Smooth muscle cell (in vitro differentiated cells): ENCODE data around the gene EIF2B2. TPM values are rescaled to one million over a fixed set of nuclear protein-coding genes. Genes with fewer than 3 reads are reported as not detected.

ENCODE experiments used
- DNase-seq: peaks from one replicate; lab custom pipeline; 2025; ENCODE audit not compliant: unreplicated experiment; lab: John Stamatoyannopoulos, UW
- H2AFZ ChIP-seq: fragments of 200-600 bp; sonication (generic); 2 replicates; pipeline ENCODE4 v1.6.0; 2016; ENCODE audit warnings: antibody characterized with exemption, low read depth, mild to moderate bottlenecking
- H3F3A ChIP-seq: fragments of 200-600 bp; sonication (generic); 2 replicates; pipeline ENCODE4 v1.6.0; 2017; ENCODE audit warnings: antibody characterized with exemption, low read depth
- H3K27ac ChIP-seq: fragments of 200-600 bp; sonication (generic); 2 replicates; pipeline ENCODE4 v1.5.1; 2016; ENCODE audit warnings: low read depth, mild to moderate bottlenecking
- H3K27me3 ChIP-seq: fragments of 200-600 bp; sonication (generic); 2 replicates; pipeline ENCODE4 v1.6.1; 2016; ENCODE audit warnings: low read depth, mild to moderate bottlenecking
- H3K36me3 ChIP-seq: fragments of 200-600 bp; sonication (generic); 2 replicates; pipeline ENCODE4 v1.5.1; 2016; ENCODE audit warnings: low read depth
- H3K4me1 ChIP-seq: fragments of 200-600 bp; sonication (generic); 2 replicates; pipeline ENCODE4 v1.5.1; 2016; ENCODE audit warnings: low read depth
- H3K4me2 ChIP-seq: fragments of 200-600 bp; sonication (generic); 2 replicates; pipeline ENCODE4 v1.6.0; 2016; ENCODE audit warnings: mild to moderate bottlenecking
- H3K4me3 ChIP-seq: fragments of 200-600 bp; sonication (generic); 2 replicates; pipeline ENCODE4 v1.5.1; 2016; ENCODE audit warnings: mild to moderate bottlenecking
- H3K79me2 ChIP-seq: fragments of 200-600 bp; sonication (generic); 2 replicates; pipeline ENCODE4 v1.6.0; 2016; ENCODE audit warnings: low read depth, mild to moderate bottlenecking
- H3K9ac ChIP-seq: fragments of 200-600 bp; sonication (generic); 2 replicates; pipeline ENCODE4 v1.6.0; 2016; ENCODE audit warnings: low read depth
- H3K9me3 ChIP-seq: fragments of 200-600 bp; sonication (generic); replicated peaks from 2 replicates; pipeline ENCODE4 v1.5.1; 2016; ENCODE audit warnings: low read depth
- H4K20me1 ChIP-seq: fragments of 200-600 bp; sonication (generic); 2 replicates; pipeline ENCODE4 v1.6.0; 2016; ENCODE audit warnings: low read depth
- WGBS: methylation state at CpG from one replicate; pipeline ENCODE4 v1.1.7; 2016; ENCODE audit warnings: low lambda C conversion rate; 5-methylcytosine and 5-hydroxymethylcytosine counted together
- polyA plus RNA-seq: library from polyadenylated mRNA; unstranded; fragments of >200 nt; fragmentation: Nextera tagmentation; extraction: Ambion mirVana; gene quantifications from 2 replicates; pipeline ENCODE4 v1.2.1, GENCODE V29; 2016
- total RNA-seq: library from RNA; depleted of rRNA; stranded (reverse); fragments of >200 nt; gene quantifications from 2 replicates; pipeline ENCODE4 v1.2.3, GENCODE V29; 2014
- TF ChIP-seq, protein P1 (sequence below): fragments of 200-600 bp; sonication (generic); IDR thresholded peaks from 2 replicates; pipeline ENCODE4 v1.5.1; 2017; ENCODE audit warnings: borderline replicate concordance, mild to moderate bottlenecking, antibody characterized with exemption; ENCODE audit not compliant: insufficient read depth, poor library complexity, severe bottlenecking

Gene EIF2B2
- total and polyA plus RNA-seq, 2 experiments from 2014 or later: 38.0 to 71.2 TPM

DNA sequence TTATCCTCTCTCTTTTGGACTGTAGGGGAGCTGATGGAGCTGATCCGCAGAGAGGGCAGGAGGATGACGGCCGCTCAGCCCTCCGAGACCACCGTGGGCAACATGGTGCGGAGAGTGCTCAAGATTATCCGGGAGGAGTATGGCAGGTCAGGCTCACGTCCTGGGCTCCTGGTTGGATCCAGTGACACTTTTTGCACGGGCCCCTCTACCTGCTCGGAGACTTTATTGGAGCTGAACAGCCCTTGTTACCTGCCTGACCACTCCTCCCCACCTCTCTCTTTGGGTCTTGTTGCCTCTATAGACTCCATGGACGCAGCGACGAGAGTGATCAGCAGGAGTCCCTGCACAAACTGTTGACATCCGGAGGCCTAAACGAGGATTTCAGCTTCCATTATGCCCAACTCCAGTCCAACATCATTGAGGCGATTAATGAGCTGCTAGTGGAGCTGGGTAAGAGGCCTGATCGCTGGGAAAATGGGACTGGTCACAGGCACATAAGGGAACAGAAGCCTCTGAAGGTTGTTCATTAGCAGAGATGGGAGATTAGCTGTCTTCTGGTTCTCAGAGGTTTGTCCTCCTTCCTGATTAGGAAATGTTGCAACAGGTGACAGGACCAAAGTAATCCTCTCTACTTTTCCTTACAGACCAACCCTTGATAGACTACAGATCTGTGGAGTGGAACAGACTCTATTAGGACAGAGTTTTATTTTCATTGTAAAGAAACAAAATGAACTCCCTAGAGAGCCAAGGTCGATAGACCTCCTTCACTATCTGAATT, 718 bp downstream of the EIF2B2 start:
- Histone ChIP-seq H3K36me3 (no peaks in the 10 kb centered on the region), H3K4me3 (peak overlapping the region; percentile 60), H2AFZ (peak overlapping the region; percentile 71), H3K27me3 (no peaks in the 10 kb centered on the region), H4K20me1 (no peaks in the 10 kb centered on the region), H3F3A (no peaks in the 10 kb centered on the region), H3K79me2 (peaks cover 15% of the 10 kb centered on the region), H3K9ac (peak overlapping the region; percentile 57), H3K4me1 (peaks cover 15% of the 10 kb centered on the region), H3K27ac (peak overlapping the region; percentile 94), H3K9me3 (no peaks in the 10 kb centered on the region), H3K4me2 (peak overlapping the region; percentile 91)
- no peak for DNase-seq
- WGBS: 15% methylated on average over 18 of the region's 18 CpGs
- TF ChIP-seq, protein P1, sequence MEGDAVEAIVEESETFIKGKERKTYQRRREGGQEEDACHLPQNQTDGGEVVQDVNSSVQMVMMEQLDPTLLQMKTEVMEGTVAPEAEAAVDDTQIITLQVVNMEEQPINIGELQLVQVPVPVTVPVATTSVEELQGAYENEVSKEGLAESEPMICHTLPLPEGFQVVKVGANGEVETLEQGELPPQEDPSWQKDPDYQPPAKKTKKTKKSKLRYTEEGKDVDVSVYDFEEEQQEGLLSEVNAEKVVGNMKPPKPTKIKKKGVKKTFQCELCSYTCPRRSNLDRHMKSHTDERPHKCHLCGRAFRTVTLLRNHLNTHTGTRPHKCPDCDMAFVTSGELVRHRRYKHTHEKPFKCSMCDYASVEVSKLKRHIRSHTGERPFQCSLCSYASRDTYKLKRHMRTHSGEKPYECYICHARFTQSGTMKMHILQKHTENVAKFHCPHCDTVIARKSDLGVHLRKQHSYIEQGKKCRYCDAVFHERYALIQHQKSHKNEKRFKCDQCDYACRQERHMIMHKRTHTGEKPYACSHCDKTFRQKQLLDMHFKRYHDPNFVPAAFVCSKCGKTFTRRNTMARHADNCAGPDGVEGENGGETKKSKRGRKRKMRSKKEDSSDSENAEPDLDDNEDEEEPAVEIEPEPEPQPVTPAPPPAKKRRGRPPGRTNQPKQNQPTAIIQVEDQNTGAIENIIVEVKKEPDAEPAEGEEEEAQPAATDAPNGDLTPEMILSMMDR: no peak

DNA sequence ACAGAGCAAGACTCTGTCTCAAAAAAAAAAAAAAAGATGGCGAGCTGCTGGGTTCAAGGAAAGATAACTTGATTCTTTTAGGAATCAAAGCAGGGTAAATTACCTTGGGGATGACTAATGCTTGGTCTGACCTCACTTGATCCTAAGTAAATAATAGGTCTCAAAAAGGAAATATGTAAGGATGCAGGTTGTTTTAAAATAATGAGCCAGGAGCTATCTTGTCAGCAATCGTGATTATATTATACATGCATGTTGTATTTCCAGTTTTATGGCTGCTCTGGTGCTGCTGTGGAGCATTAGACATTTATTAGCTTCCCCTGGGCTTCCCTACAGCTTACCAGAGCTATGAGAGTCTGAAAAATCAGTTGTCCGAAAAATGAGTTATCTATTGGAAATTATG, 2.6 kb downstream of the EIF2B2 start:
- Histone ChIP-seq H3K27me3 (no peaks in the 10 kb centered on the region), H3F3A (peaks cover 7% of the 10 kb centered on the region), H3K4me1 (peaks cover 15% of the 10 kb centered on the region), H3K9ac (no peak overlapping the region), H3K27ac (no peak overlapping the region), H3K4me2 (no peak overlapping the region), H2AFZ (no peak overlapping the region), H3K9me3 (no peaks in the 10 kb centered on the region), H3K4me3 (no peak overlapping the region), H4K20me1 (no peaks in the 10 kb centered on the region), H3K79me2 (peaks cover 15% of the 10 kb centered on the region), H3K36me3 (no peaks in the 10 kb centered on the region)
- 92% methylated on average over 3 of the region's 3 CpGs for WGBS
- no peak for DNase-seq
- TF ChIP-seq, protein P1: no peak

DNA sequence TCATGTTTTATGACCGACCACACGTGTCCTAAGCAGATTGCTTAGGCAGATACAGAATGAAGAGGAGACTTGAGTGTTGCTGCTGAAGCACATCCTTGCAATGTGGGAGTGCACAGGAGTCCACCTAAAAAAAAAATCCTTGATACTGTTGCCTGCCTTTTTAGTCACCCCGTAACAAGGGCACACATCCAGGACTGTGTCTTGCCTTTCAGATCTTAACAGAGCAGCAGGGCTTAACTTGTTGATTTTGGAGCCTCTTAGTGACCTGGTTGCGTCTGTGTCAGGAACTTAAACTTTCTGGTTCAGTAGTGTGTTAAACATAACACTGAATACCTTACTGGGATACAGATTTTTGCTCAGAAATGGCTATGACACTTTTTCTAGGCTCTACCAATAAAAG, 6.5 kb downstream of the EIF2B2 start:
- Histone ChIP-seq H3F3A (peaks cover 27% of the 10 kb centered on the region), H3K4me3 (no peak overlapping the region), H4K20me1 (no peaks in the 10 kb centered on the region), H3K9me3 (no peaks in the 10 kb centered on the region), H3K4me2 (no peak overlapping the region), H3K27me3 (no peaks in the 10 kb centered on the region), H3K4me1 (peaks cover under 1% of the 10 kb centered on the region), H3K36me3 (no peaks in the 10 kb centered on the region), H3K9ac (no peak overlapping the region), H3K27ac (no peak overlapping the region), H2AFZ (no peak overlapping the region), H3K79me2 (peaks cover 3% of the 10 kb centered on the region)
- no peak for DNase-seq
- 93% methylated on average over 4 of the region's 4 CpGs for WGBS
- TF ChIP-seq, protein P1: no peak
